GM23338 (cell line): ENCODE data around the gene NKX2-4.

Experiments used
- CREB1 ChIP-seq: fragments of 250-450 bp; sonication (Bioruptor Pico); IDR thresholded peaks from 2 replicates; pipeline ENCODE4 v1.5.0; 2020; ENCODE audit warnings: low read depth, mild to moderate bottlenecking, moderate library complexity
- CTCF ChIP-seq, 2 experiments: fragments of 200-600 bp in 1 of 2; sonication (generic) in 1 of 2; conservative IDR thresholded peaks; 2 replicates each; pipeline versions ENCODE4 v1.5.1 to v1.6.1; 2016 to 2017; ENCODE audit warnings: antibody characterized with exemption in 2 of 2, low read depth in 2 of 2, mild to moderate bottlenecking in 2 of 2, moderate library complexity in 1 of 2
- EZH2 ChIP-seq: fragments of 200-600 bp; sonication (generic); IDR thresholded peaks from one replicate; pipeline ENCODE4 v1.8.0; 2017; ENCODE audit warnings: antibody characterized with exemption, mild to moderate bottlenecking, low read depth; ENCODE audit not compliant: unreplicated experiment
- EZH2phosphoT487 ChIP-seq: fragments of 200-600 bp; sonication (generic); IDR thresholded peaks from one replicate; pipeline ENCODE4 v1.8.1; 2018; ENCODE audit warnings: antibody characterized with exemption; ENCODE audit not compliant: unreplicated experiment
- JUNB ChIP-seq: IDR thresholded peaks from one replicate; pipeline ENCODE4 v1.6.1; 2016; ENCODE audit warnings: antibody characterized with exemption; ENCODE audit not compliant: unreplicated experiment
- NANOG ChIP-seq: IDR thresholded peaks from 2 replicates; pipeline ENCODE4 v1.6.1; 2016; ENCODE audit warnings: antibody characterized with exemption, borderline replicate concordance
- POLR2AphosphoS5 ChIP-seq: IDR thresholded peaks from 2 replicates; pipeline ENCODE4 v1.6.1; 2016; ENCODE audit warnings: antibody characterized with exemption, low read depth
- STAT1 ChIP-seq: IDR thresholded peaks from one replicate; pipeline ENCODE4 v1.6.1; 2016; ENCODE audit warnings: antibody characterized with exemption; ENCODE audit not compliant: unreplicated experiment
- ZNF114 ChIP-seq: fragments of 250-450 bp; sonication (Bioruptor Pico); IDR thresholded peaks from 2 replicates; pipeline ENCODE4 v1.5.0; 2020; ENCODE audit warnings: mild to moderate bottlenecking, moderate library complexity
- ZNF331 ChIP-seq: fragments of 250-450 bp; sonication (Bioruptor Pico); IDR thresholded peaks from 2 replicates; pipeline ENCODE4 v1.5.0; 2020; ENCODE audit warnings: low read depth, mild to moderate bottlenecking, moderate library complexity
- ZNF462 ChIP-seq: fragments of 250-450 bp; sonication (Bioruptor Pico); IDR thresholded peaks from 2 replicates; pipeline ENCODE4 v1.5.0; 2020; ENCODE audit warnings: mild to moderate bottlenecking, moderate library complexity
- TF ChIP-seq, protein P1 (sequence below): IDR thresholded peaks from one replicate; pipeline ENCODE4 v1.6.1; 2018; ENCODE audit warnings: antibody characterized with exemption; ENCODE audit not compliant: unreplicated experiment
- TF ChIP-seq, protein P2 (sequence below): IDR thresholded peaks from 2 replicates; pipeline ENCODE4 v1.6.1; 2016; ENCODE audit warnings: antibody characterized with exemption

DNA sequence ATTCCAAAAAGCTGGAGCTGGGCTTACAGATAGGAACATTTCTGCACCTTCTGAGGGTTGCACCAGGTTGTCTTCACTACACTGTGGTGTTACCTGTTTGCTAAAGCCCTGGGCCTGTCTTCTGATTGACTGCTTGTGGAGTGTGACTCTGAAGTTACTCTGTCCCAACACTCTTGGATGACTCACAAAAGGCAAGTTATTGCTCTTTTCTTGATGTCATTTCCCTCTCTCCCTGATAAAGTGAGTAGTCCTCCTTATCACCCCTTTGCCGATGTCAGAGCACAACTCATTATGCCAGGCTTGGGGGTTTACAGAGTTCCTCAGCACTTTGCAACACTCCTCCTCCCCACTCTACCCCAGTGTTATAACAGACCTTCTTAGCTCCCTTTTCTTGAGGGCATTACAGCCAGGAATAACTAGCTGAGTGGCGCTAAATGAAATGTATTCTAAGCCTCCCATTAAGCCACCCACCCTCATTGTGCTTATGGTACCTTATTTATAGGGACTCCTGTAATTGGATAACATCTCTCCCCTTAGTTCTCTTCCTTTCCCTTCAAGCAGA, 36.1 kb upstream of the NKX2-4 start:
- TF ChIP-seq CTCF (conservative IDR thresholded peaks at IDR 0.05; ENCODE audit: low read depth in 2 of 2) (no peak), EZH2phosphoT487 (no peak), EZH2 (no peak), POLR2AphosphoS5 (no peak), ZNF114 (no peak), CREB1 (CRISPR knock-in tag) (no peak), NANOG (no peak), JUNB (no peak), ZNF462 (CRISPR knock-in tag) (no peak), STAT1 (no peak), ZNF331 (CRISPR knock-in tag) (no peak)
- TF ChIP-seq, protein P1, sequence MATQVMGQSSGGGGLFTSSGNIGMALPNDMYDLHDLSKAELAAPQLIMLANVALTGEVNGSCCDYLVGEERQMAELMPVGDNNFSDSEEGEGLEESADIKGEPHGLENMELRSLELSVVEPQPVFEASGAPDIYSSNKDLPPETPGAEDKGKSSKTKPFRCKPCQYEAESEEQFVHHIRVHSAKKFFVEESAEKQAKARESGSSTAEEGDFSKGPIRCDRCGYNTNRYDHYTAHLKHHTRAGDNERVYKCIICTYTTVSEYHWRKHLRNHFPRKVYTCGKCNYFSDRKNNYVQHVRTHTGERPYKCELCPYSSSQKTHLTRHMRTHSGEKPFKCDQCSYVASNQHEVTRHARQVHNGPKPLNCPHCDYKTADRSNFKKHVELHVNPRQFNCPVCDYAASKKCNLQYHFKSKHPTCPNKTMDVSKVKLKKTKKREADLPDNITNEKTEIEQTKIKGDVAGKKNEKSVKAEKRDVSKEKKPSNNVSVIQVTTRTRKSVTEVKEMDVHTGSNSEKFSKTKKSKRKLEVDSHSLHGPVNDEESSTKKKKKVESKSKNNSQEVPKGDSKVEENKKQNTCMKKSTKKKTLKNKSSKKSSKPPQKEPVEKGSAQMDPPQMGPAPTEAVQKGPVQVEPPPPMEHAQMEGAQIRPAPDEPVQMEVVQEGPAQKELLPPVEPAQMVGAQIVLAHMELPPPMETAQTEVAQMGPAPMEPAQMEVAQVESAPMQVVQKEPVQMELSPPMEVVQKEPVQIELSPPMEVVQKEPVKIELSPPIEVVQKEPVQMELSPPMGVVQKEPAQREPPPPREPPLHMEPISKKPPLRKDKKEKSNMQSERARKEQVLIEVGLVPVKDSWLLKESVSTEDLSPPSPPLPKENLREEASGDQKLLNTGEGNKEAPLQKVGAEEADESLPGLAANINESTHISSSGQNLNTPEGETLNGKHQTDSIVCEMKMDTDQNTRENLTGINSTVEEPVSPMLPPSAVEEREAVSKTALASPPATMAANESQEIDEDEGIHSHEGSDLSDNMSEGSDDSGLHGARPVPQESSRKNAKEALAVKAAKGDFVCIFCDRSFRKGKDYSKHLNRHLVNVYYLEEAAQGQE = no peak
- TF ChIP-seq, protein P2, sequence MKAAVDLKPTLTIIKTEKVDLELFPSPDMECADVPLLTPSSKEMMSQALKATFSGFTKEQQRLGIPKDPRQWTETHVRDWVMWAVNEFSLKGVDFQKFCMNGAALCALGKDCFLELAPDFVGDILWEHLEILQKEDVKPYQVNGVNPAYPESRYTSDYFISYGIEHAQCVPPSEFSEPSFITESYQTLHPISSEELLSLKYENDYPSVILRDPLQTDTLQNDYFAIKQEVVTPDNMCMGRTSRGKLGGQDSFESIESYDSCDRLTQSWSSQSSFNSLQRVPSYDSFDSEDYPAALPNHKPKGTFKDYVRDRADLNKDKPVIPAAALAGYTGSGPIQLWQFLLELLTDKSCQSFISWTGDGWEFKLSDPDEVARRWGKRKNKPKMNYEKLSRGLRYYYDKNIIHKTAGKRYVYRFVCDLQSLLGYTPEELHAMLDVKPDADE = no peak
